Gastroesophageal sphincter (tissue), 4 donors: ENCODE data around the gene TPCN1. TPM values are rescaled to one million over a fixed set of nuclear protein-coding genes. Genes with fewer than 3 reads are reported as not detected.

Experiments used
- ATAC-seq: fragments of 150-250 bp; one replicate; pipeline ENCODE4 v1.9.1; 2016; ENCODE audit warnings: mild to moderate bottlenecking, moderate library complexity
- H3K27ac ChIP-seq, 4 donors: fragments of 200-600 bp; sonication (generic) in 3 of 4; 1 replicate in 3 of 4; 2 replicates in 1 of 4; pipeline ENCODE4 v1.5.1; 2016 to 2019
- H3K27me3 ChIP-seq: fragments of 200-600 bp; sonication (generic); one replicate; pipeline ENCODE4 v1.5.1; 2019
- H3K36me3 ChIP-seq, 2 donors: fragments of 200-600 bp; sonication (generic); one replicate each; pipeline ENCODE4 v1.5.1; 2019; ENCODE audit warnings: control low read depth in 1 of 2
- H3K4me1 ChIP-seq, 3 donors: fragments of 200-600 bp; sonication (generic); 1 replicate in 2 of 3; 2 replicates in 1 of 3; pipeline ENCODE4 v1.5.1; 2016 to 2019; ENCODE audit warnings: control low read depth in 2 of 3
- H3K4me3 ChIP-seq, 2 donors: fragments of 200-600 bp; sonication (generic); one replicate each; pipeline ENCODE4 v1.5.1; 2019; ENCODE audit warnings: mild to moderate bottlenecking in 1 of 2, moderate library complexity in 1 of 2
- H3K9me3 ChIP-seq, 3 donors: fragments of 200-600 bp; sonication (generic); one replicate each; pipeline ENCODE4 v1.5.1; 2017 to 2019; ENCODE audit warnings: control low read depth in 2 of 3
- CTCF ChIP-seq, 4 experiments: fragments of 200-600 bp in 2 of 4; fragments of 450-650 bp in 2 of 4; sonication (generic) in 1 of 4; IDR thresholded peaks; one replicate each; pipeline ENCODE4 v1.5.1; 2017 to 2019; ENCODE audit warnings: antibody characterized with exemption in 4 of 4, mild to moderate bottlenecking in 2 of 4, moderate library complexity in 2 of 4
- EP300 ChIP-seq: sonication (generic); formaldehyde crosslinking; IDR thresholded peaks from one replicate; pipeline ENCODE4 v1.6.1; 2017; ENCODE audit warnings: antibody characterized with exemption, mild to moderate bottlenecking
- POLR2A ChIP-seq, 2 donors: fragments of 450-650 bp; IDR thresholded peaks; one replicate each; pipeline ENCODE4 v1.6.1; 2017; ENCODE audit warnings: antibody characterized with exemption in 2 of 2, mild to moderate bottlenecking in 2 of 2, moderate library complexity in 1 of 2
- POLR2AphosphoS5 ChIP-seq: sonication (generic); formaldehyde crosslinking; IDR thresholded peaks from one replicate; pipeline ENCODE4 v1.6.1; 2017; ENCODE audit warnings: antibody characterized with exemption
- WGBS, 2 donors: methylation state at CpG; one replicate each; pipeline ENCODE4 v1.1.5; 2018; ENCODE audit warnings: low coverage in 1 of 2; 5-methylcytosine and 5-hydroxymethylcytosine counted together
- total RNA-seq, 4 donors: library from RNA; depleted of rRNA; stranded (reverse); fragments of >200 nt; gene quantifications; one replicate each; pipeline ENCODE4 v1.1.0, GENCODE V29; 2016

The TPCN1 gene
- total RNA-seq, 4 donors from 2014 or later = 24.0 to 47.0 (median 37.3) TPM

GRCh38 chr12:113271853-113272561 lies 50.7 kb downstream of the TPCN1 start:
- Histone ChIP-seq H3K4me3 (no peak overlapping the region), H3K9me3 (no peaks in the 10 kb centered on the region), H3K4me1 (peaks cover 0 to 30% (median 10%) of the 10 kb centered on the region in 3 donors), H3K27me3 (no peaks in the 10 kb centered on the region), H3K36me3 (peaks cover 0 to 96% of the 10 kb centered on the region in 2 donors), H3K27ac (peak overlapping the region in 3 of 4 donors; percentile 72 to 80 (median 77))
- TF ChIP-seq POLR2AphosphoS5 = peak; percentile 64
- TF ChIP-seq POLR2A (IDR thresholded peaks at IDR 0.05) = no peak
- ATAC-seq = peak; percentile 94
- WGBS, 2 donors = 36 to 76% methylated on average over 4 to 9 of the region's 12 CpGs

- no peak for ATAC-seq
- peaks cover 0 to 96% of the 10 kb centered on the region in 2 donors for H3K36me3 ChIP-seq
- 72 to 85% methylated on average over 2 to 6 of the region's 13 CpGs for WGBS, 2 donors
- no peak for TF ChIP-seq POLR2AphosphoS5
- TF ChIP-seq EP300 = no peak
- no peak for TF ChIP-seq POLR2A (IDR thresholded peaks at IDR 0.05)
- no peak for TF ChIP-seq CTCF (IDR thresholded peaks at IDR 0.05)
- peak overlapping the region in 3 of 4 donors; percentile 45 to 77 (median 72) for H3K27ac ChIP-seq
- no peaks in the 10 kb centered on the region for H3K27me3 ChIP-seq
- H3K9me3 ChIP-seq = no peaks in the 10 kb centered on the region
- H3K4me3 ChIP-seq = no peak overlapping the region
- H3K4me1 ChIP-seq = peaks cover 0 to 30% (median 10%) of the 10 kb centered on the region in 3 donors
Measured at GRCh38 chr12:113273053-113273725, 51.9 kb downstream of the TPCN1 start.

- no peaks in the 10 kb centered on the region for H3K9me3 ChIP-seq
- no peak overlapping the region for H3K4me3 ChIP-seq
- WGBS, 2 donors = 91 to 93% methylated on average over 8 of the region's 8 CpGs
- H3K36me3 ChIP-seq = peaks cover 0 to 93% of the 10 kb centered on the region in 2 donors
- no peak for ATAC-seq
- no peaks in the 10 kb centered on the region for H3K27me3 ChIP-seq
- peaks cover 0 to 30% (median 10%) of the 10 kb centered on the region in 3 donors for H3K4me1 ChIP-seq
- TF ChIP-seq CTCF (IDR thresholded peaks at IDR 0.05) = no peak
- H3K27ac ChIP-seq = no peak overlapping the region
Measured at GRCh38 chr12:113274848-113275247, 53.6 kb downstream of the TPCN1 start.

GRCh38 chr12:113276306-113276705 lies 55.0 kb downstream of the TPCN1 start:
- H3K4me3 ChIP-seq = no peak overlapping the region
- TF ChIP-seq CTCF (IDR thresholded peaks at IDR 0.05) = no peak
- peaks cover 0 to 95% of the 10 kb centered on the region in 2 donors for H3K36me3 ChIP-seq
- peaks cover 0 to 25% (median 10%) of the 10 kb centered on the region in 3 donors for H3K4me1 ChIP-seq
- 67 to 69% methylated on average over 2 to 6 of the region's 8 CpGs for WGBS, 2 donors
- H3K27ac ChIP-seq = no peak overlapping the region
- H3K9me3 ChIP-seq = no peaks in the 10 kb centered on the region
- no peak for ATAC-seq
- H3K27me3 ChIP-seq = no peaks in the 10 kb centered on the region

- Histone ChIP-seq H3K27ac (no peak overlapping the region), H3K36me3 (peaks cover 0 to 97% of the 10 kb centered on the region in 2 donors), H3K27me3 (no peaks in the 10 kb centered on the region), H3K4me1 (peaks cover 0 to 18% (median 10%) of the 10 kb centered on the region in 3 donors), H3K4me3 (no peak overlapping the region), H3K9me3 (no peaks in the 10 kb centered on the region)
- ATAC-seq = no peak
- no CpG with 5 or more reads among the region's 10 CpGs for WGBS, 2 donors
- TF ChIP-seq POLR2A (IDR thresholded peaks at IDR 0.05) (no peak), EP300 (no peak), CTCF (IDR thresholded peaks at IDR 0.05) (no peak), POLR2AphosphoS5 (no peak)
Measured at GRCh38 chr12:113276946-113277500, 55.8 kb downstream of the TPCN1 start.
